T-helper 1 cell treated with Interleukin-12 subunit alpha and Interleukin-12 subunit beta and Interleukin-4 antibody, amounts not matched to agents 30 ng/mL and 1 ng/mL, for 36 hours (primary cell): Measurements from ENCODE around the gene SNAI3. TPM values are rescaled to one million over a fixed set of nuclear protein-coding genes. Genes with fewer than 3 reads are reported as not detected.

Source experiments
- intact Hi-C: fragments of 100-400 bp; cut with micrococcal nuclease; formaldehyde crosslinking; loops from one replicate; pipeline ENCODE4 v1.15.1; 2024
- total RNA-seq: library from RNA; stranded (reverse); gene quantifications from 2 replicates; pipeline ENCODE4 v1.2.3, GENCODE V29; 2022

SNAI3 gene
- total RNA-seq, 1 donor from 2014 or later = 12.1 TPM

DNA sequence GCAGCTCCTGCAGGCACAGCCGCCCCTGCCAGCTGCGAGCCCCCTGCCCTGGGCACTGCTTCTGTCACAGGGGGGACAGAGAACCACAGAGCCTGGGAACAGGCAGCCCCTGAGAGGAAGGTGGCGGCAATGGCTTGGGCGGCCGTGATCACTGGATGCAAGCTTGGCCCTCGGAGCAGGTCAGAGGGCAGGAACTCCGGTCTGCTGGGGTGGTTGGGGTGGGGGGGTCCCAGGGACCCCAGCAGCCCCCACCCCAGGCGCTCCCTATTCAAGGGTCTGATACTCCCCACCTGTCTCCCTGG is 33.6 kb downstream of the SNAI3 start:
- intact Hi-C loops = no loop called here

DNA sequence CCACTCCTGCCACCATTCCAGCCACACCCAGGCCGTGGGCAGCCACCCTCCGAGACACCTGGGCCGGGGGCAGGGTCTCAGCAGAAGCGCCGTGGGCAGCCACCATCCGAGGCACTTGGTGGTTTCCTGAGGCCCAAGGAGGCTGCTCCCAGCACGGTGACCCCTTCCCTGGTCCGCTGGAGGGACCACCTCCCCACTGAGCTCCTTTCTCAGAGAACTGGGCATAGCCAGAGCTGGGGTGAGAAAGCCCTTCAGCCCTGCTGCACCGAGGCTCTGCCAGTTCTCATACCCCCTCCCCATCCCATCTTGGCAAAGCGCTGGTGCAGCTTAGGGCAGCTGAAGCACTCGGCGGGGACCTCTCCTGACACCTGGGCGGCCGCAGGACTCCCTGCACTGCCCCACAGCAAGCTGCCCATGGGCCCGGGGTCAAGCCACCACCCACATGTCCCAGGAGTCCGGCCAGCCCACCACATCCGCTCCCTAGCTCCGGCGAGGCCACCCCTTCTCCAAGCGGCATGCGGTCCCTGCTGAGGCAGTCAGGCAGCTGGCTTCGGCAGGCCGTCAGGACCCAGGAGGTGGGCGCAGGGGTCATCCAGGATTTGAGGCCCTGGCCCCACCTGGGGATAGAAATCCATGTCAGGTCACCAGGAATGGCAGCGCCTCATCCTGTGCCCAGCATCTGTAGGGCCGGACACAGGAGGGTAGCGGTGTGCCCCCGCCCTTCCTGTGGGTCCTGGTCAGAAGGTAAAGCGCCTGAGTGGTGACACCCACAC is 34.1 kb downstream of the SNAI3 start:
- intact Hi-C loops = loop anchor here (1.0 to 2.0 kb wide), 8 partner anchors 11 to 199 kb away; partner anchors contain the start of genes CTU2, MVD, RNF166 and SNAI3

DNA sequence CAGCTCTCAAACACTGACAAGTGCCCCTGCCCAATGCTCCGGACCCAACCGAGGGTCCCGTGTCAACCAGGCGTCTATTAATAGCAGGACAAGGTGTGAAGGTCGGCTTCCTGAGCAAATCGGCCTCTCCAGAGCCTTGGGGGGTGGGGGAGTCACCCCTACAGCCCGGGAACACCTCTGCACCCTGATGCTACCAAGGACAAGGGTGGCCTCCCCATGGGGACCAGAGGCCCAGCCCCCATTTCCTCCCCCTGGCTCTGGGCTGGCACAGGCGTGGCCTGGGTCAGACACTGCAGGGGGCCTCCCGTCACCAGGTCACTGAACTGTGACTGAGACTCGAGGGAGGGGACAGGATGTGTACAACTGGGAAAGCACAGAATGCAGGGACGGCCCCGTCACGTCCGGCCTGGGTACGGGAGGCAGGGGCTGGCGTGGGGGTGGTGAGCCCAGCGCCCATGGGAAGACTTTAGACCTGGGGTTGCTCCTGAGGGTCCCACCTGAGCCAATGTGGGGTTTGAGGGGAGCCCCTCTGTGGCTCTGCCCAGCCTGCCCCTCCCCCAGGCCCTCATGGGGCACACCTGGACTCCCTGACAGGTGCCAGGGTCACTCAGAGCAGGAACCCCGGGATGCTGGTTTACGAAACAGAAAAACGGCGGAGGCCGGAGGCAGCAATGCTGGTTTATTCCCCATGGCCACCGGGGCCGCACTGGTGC is 34.9 kb downstream of the SNAI3 start:
- intact Hi-C loops = loop anchor here (1.0 to 2.0 kb wide), 8 partner anchors 12 to 198 kb away; partner anchors contain the start of genes CTU2, MVD, RNF166 and SNAI3

DNA sequence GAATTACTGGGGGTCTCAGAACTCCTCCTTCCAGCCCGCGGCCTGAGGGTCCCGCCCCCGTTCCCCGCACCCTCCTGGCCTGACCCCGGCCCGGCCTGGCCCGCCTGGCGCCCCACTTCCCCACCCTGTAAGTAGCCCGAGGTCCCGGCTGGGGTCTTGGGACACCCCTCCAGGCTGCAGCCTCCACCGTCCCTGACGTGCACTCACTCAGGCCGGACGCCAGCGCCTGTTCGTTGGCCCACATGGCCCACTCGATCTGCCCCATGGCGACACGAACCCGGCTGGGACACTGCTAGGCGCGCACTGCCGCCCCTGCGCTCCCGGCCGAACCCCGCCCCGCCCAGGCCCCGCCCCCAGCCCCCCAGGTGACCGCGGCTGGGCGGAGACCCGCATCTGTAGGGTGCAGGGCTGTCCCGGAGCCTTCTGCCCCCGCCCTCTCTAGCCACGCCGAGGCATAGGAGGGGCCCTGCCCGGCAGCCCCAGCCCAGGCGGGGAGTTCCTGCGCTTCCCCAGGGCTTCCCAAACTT is 35.5 kb downstream of the SNAI3 start, which contains the start of gene CYBA:
Gene CYBA (minus strand): TSS at position 305 of the 527 bp plus-strand sequence. CDS start 40 bp downstream, at position 265.
- intact Hi-C loops = loop anchor here (1.0 to 2.0 kb wide), 8 partner anchors 12 to 198 kb away; partner anchors contain the start of genes CTU2, MVD, RNF166 and SNAI3

DNA sequence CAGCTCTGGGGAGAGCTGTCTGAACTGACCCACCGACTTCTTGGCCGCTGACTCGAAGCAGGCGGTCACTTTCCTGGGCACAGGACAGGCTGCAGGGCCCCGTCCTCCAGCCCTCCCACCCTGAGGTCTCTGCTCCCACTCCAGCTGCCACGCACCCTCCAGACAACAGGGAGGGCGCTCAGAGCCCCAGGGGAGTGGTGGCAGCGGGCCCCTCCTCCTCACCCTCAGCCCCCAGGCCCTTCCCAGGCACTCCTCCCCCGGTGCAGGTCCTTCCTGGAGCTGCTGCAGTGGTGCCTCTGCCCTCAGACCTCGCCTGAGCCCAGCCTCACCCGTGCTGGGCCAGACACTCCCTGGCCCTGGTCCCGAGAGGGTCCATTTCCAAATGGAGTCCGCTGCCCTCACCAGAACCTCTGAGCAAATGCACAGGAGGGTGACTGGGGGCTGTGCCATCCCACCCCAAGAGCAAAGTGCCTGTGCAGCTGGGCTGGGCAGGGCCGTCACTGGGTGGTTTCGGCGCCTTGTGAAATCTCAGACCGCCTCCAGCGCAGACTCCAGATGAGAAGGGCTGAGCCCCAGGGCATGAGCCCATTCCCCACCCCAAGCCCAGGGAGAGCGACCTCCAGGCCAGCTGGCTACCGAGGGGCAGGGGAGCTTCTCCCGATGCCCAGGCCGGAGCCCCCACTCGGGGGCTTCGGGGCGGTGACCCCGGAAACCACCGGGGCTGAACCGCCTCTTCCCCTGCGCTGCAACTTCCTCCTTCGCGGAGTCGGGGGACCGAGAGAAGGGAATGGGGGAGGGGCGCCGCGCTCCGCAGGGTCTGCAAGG is 36.2 kb downstream of the SNAI3 start:
- intact Hi-C loops = loop anchor here (2.0 kb wide), 1 partner anchor 53 kb away; no protein-coding TSS in a partner anchor

DNA sequence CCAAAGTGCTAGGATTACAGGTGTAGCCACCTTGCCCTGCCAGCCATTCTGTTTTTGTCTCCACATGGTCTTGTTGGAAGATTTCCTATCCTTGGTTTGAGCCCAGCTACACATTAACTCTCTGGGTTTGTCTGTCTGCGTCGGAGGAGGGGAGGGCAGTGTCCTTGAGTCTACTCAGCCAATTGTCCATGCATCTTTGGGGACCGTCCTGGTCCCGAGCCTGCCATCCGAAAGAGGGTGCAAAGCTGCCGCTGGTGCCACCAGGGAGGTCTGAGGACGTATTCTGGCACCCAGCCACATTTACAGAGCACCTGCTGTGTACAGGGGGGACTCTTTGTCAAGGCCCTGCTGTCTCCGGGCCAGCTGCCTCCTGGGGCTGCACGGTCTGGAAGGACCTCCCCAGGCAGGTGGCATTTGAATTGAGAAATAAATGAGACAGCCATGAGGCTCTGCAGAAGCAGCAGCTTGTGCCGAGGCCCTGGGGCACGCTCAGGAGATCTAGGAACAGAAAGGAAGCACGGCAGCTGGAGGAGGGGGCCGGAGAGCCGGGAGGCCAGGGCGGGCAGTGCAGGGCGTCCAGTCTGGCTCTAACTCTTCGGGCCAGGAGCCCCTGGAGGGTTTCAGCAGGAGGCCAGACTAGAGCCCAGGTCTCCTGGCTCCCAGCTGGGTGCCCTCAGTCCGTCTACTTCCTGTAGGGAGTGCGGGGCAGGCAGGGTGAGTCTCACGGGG is 36.9 kb downstream of the SNAI3 start:
- intact Hi-C loops = no loop called here

DNA sequence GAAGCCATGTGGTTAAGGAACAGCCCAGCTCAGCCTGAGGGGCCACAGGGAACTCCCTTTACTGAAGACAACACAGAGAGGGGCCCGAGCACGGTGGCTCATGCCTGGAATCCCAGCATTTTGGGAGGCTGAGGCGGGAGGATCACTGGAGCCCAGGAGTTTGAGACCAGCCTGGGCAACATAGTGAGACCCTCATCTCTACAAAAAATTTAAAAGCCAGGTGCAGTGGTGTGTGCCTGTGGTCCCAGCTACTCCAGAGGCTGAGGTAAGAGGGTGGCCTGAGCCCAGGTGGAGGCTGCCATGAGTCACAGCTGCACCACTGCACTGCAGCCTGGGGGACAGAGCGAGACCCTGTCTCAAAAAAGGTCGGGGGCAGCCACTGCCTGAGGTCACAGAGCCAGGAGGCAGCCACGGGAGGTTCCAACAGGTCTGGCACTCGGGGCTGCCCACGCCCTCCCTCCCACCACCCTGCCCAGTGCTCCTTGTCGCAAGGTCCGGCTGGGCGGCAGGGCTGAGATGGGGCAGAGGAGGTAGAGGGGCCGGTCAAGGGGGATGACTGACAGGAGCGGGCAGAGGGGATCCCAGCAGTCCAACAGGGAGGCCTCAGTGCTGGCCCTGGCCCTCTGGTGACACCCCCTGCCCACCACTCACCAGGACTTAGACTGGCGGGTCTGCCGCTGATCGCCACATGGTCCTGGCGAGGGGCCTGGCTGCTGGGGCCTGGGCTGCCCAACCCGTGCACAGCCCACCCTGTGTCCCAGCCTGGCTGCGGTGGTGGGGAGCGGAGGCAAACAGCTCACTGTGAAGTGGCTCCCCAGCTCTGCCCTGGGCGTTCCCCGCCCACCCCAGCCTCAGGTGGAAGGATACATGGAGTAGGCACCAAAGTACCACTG is 38.9 kb downstream of the SNAI3 start:
- intact Hi-C loops = no loop called here

DNA sequence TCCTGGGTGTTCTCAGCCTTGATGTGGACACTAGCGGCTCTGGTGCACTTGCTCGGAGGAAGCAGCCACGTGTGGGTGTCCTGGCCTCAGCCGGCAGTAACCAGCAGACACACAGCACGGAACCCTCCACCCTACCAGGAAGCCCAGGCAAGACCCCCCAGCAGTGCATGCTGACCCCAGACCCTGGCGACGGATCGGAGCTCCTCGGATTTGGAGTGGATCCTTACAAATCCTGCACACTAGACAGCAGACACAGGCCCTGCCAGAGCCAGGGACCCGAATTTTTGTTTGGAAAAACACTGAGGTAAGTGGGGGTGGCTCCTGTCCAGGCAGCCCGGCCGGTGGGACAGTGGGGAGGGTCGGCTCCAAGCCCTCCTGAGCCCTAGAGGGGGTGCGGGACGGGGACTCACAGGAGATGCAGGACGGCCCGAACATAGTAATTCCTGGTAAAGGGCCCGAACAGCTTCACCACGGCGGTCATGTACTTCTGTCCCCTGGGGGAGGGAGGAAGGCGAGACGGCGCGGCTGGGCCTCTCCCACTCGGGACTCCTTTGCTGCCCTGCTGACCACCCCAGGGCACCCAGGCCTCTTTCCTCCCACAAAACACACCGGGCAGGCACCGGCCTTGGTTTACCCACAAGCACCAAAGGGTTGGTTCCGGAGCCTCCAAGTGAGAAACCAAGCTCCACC is 39.8 kb downstream of the SNAI3 start:
- intact Hi-C loops = no loop called here

DNA sequence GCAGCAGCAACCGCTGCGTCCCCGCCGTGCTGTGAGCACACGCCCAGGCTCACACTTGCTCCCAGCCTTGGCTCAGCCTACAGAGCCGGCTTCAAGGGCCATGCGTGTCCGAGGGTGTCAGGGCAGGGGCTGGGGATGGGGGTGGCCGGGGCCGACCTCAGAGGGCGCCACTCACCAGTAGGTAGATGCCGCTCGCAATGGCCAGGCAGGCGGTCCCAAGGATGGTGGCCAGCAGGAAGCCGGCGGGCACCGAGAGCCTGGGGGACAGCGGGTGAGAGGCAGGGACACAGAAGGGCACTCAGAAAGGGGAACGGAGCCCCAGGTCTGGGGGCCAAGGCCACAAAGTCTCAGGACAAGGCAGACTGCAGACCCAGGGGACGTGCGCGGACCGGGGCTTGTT is 40.4 kb downstream of the SNAI3 start:
- intact Hi-C loops = no loop called here

DNA sequence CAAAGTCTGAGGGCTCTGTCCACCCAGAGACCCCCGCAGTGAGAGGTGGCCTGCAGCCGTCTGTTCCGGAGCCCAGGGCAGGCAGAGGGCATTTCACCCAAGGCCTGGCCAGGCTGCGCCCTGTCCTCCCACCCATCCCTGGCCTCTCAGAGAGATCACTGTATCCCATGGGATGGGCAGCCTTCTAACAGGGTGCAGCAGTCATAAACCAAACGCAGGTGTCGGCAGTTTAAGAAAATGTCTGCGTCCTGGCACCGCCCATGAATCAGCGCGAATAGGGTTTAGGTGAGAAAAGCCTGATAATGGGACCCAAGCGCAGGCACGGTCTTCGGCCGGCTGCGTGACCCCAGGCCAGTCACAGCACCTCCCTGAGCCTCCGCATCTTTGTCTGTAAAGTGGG is 40.9 kb downstream of the SNAI3 start:
- intact Hi-C loops = no loop called here

DNA sequence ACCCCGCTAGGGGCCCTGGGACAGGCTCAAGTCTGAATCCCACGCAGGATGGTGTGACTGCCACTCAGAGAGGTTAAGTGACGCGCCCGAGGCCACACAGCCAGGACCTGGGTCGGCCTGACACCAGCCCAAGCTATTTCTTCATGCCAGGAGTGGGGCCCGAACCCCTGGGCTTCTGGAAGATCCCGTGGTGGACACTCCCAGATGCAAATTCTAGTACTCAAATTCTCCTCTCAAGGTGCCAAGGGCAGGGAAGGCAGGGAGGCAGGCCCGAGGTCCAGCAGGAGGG is 42.7 kb downstream of the SNAI3 start:
- intact Hi-C loops = no loop called here

DNA sequence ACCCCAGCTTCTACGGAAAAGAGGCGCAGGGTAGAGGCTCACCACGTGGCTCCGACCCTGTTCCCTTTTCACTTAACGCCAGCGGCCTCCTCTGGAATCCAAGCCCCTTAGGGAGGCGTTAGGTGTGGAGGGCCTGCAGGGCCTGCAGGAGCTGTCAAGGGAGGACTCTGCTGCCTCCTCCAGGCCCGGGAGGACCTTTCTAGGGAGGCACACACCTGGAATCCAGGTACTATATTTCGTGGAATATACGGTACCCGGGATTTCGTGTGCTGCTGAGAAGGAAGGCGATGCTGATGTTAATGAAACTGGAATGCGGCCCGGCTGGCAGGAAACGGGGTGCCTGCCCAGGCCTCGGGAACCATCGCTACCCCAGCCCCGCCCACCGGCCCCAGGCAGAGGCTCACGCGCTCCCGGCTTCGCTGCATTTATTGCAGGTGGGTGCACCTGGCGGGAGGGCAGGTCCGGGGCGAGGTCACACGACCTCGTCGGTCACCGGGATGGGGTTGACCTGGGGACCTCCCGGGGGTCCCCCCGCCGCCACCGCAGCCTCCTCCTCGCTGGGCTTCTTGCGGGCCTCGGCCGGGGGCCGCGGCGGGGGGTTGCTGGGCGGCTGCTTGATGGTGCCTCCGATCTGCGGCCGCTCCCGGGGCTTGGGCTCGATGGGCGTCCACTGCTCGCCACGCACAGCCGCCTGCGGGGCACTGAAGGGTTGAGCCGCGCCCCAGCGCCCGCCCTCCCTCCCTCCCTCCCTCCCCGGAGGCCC is 43.2 kb downstream of the SNAI3 start:
- intact Hi-C loops = no loop called here

DNA sequence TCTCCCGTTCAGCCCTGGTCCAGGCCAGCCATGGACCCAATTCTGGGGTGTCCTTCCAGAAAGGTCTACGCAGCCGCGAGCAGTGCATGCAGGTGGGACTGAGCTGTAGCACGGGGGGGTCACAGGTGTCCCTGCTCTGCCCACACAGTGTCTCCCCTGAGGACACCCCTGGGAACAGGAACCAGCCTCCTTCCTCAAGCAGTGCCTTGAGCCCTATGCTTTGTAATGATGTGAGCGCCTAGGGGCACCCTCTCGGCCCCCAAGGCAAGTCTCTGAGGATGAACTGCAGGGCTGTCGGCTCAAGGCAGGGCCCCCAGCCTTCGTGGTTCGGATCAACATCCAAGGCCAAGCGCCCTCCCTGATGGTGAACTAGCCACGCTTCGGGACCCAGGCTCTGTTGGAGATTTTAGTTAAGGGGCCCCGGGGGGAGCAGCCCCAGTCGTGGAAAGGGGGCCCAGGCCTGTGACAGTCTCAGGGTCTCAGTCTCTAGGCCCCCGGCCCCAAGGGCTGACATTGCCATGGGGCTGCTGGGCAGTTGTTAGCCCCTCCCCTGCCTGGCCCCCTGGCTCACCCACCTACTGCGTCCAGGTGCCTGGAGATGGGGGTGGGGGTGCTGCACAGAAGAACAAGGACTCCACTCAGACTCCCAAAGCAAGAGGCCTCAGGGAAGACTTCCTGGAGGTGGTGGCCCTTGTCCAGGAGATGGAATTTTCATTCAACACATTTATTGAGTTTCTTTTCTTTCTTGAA is 45.6 kb downstream of the SNAI3 start:
- intact Hi-C loops = no loop called here

DNA sequence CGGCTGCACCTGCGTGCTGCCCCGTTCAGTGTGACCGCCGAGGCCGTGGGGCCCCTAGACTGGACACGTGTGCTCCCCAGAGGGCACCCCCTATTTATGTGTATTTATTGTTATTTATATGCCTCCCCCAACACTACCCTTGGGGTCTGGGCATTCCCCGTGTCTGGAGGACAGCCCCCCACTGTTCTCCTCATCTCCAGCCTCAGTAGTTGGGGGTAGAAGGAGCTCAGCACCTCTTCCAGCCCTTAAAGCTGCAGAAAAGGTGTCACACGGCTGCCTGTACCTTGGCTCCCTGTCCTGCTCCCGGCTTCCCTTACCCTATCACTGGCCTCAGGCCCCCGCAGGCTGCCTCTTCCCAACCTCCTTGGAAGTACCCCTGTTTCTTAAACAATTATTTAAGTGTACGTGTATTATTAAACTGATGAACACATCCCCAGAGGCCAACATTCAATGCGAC is 46.2 kb downstream of the SNAI3 start:
- intact Hi-C loops = no loop called here

DNA sequence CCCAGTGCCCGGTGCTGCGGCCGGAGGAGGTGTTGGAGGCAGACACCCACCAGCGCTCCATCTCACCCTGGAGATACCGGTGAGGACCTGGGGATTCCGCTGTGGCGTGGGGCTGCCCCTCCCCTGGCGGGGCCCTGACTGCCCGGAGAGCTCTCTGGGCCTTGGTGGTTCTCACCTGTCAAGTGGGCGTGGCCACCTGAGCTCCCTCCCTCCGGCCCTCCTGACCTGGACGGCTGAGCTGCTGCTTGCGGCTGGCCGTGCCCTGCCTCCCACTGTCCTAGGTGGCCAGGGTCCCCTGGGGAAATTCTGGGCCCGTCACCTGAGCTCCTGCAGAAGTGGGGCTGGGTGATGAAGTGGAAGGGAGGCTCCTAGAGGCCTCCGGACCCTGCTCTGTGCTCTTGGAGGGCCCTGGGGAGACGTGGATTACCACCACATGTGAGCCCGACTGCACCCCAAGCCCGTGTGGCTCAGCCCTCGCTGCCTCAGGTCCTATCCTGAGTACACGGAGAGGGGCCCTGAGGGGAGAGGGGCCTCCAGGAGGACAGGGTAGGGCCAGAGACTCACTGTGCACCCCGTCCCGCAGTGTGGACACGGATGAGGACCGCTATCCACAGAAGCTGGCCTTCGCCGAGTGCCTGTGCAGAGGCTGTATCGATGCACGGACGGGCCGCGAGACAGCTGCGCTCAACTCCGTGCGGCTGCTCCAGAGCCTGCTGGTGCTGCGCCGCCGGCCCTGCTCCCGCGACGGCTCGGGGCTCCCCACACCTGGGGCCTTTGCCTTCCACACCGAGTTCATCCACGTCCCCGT is 46.9 kb downstream of the SNAI3 start:
- intact Hi-C loops = loop anchor here (5.0 kb wide), 1 partner anchor 63 kb away; no protein-coding TSS in a partner anchor

DNA sequence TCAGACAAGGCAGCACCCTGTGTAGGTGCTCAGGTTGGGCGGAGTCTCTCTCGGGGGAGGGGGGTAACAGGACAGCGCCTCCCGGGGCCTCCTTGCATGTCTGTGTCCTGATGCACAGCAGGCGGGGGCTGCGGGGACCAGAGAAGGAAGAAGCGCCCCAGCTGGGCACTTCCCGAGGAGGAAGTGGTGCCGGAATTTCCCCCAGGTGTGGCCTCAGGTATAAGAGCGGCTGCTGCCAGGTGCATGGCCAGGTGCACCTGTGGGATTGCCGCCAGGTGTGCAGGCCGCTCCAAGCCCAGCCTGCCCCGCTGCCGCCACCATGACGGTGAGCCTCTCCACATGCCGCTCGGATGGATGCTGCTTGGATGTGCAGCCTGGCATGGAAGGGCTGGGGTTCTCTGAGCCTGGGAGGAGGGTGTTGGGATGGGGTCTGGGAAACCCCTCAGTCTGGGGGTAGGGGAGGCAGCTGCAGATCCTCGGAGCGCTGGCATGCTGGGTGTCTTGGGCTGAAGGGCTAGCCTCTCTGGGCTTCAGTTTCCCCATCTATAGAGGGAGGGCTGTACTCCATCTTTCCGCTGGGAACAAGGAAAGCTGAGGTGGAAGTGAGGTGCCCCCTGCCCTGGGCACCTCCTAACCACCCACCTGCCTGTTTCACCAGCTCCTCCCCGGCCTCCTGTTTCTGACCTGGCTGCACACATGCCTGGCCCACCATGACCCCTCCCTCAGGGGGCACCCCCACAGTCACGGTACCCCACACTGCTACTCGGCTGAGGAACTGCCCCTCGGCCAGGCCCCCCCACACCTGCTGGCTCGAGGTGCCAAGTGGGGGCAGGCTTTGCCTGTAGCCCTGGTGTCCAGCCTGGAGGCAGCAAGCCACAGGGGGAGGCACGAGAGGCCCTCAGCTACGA is 47.7 kb downstream of the SNAI3 start, which contains the start of gene IL17C:
Gene IL17C (plus strand): TSS at position 250 of the 908 bp plus-strand sequence. CDS start 70 bp downstream, at position 320.
- intact Hi-C loops = loop anchor here (5.0 kb wide), 1 partner anchor 64 kb away; no protein-coding TSS in a partner anchor
